GM20000 (cell line): ENCODE data around the gene ATP8B4.

Experiments
- DNase-seq: peaks from one replicate; pipeline ENCODE4 v3.0.0; 2012; ENCODE audit warnings: low spot score
- CTCF ChIP-seq: IDR thresholded peaks from 2 replicates; pipeline ENCODE4 v1.5.1; 2012; ENCODE audit warnings: mild to moderate bottlenecking, control low read depth; ENCODE audit errors: extremely low read depth, missing control alignments

ATP8B4 gene

GRCh38 chr15:50083424-50084025, 35.5 kb downstream of the ATP8B4 start:
- DNase-seq: no peak

DNA sequence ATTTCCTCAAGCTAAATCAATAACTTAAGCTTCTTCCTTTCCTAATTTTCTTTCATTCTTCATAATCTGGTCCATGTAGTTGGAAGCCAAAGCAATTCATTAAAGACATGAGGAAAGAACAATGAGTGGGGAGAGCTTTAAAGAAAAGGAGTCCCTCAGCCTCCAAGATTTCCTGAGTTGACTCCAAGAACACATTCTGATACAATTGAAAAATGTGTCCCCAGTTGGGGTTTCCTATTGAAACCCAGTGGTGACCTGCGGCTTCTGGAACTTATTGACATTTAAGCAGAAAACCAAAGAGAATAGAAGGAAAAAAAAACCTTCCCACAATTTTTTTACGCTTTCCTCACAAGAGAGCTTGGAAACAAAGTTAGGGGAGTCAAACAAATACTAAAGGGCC, 37.0 kb downstream of the ATP8B4 start:
- no peak for TF ChIP-seq CTCF
- DNase-seq: no peak

More at GRCh38 chr15:50083424-50084025, 35.5 kb downstream of the ATP8B4 start:
- no peak for TF ChIP-seq CTCF

DNA sequence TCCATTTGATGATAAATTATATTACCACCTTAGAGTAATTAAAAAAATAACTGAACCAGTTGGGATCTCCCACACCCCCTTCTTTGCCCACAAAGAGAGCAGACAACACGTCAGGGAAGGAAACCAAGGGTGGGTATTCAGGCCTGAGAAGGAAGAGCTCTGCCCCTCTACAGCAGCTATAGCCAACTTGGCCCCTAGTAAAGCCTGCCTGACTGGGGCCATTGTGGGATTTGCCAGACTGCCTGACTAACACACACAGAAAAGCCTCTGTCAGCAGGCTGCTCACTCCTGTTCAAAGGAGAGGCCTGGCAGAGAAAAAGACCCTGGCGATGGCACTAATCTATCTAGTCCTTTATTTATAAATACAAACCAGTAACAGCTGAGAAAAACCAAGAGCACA, 41.4 kb downstream of the ATP8B4 start:
- no peak for DNase-seq
- no peak for TF ChIP-seq CTCF

DNA sequence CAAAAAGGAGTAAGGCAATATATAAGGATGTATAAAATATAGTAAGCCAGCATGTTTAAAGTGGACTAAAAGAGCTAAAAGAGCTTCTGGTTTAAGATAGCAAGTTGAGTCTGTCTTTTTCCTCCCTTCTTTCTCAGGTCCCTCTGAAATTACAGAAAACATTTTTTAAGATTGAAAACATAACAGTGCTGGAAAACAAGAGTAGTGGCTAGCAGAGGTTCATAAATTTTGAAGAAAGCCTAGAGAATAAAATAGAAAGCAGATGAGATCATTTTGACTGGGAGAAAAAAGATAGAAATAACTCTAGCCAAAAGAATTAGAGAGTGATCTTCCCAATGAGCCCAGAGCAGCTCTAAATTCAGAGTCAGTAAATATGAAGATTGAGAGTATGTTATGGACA, 41.9 kb downstream of the ATP8B4 start:
- TF ChIP-seq CTCF: no peak
- DNase-seq: no peak

DNA sequence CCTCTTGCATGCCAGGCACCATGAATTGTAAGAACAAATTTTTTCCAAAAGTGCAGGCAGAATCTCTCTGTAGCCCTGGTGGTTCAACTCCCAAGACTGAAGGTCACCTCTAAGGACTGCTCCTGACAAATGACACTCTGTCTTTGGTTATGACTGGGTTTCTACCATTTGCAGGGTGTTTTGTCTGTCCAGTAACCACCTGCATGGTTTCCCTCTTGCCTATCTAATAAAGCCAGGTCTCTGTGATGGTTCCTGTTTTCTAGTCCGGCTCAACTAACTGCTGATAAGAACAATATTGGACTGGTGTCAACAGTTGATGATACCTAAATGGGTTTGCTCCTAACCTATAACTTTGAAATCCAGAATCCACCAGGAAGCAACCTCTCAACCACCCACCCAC, 43.7 kb downstream of the ATP8B4 start:
- DNase-seq: no peak
- no peak for TF ChIP-seq CTCF

DNA sequence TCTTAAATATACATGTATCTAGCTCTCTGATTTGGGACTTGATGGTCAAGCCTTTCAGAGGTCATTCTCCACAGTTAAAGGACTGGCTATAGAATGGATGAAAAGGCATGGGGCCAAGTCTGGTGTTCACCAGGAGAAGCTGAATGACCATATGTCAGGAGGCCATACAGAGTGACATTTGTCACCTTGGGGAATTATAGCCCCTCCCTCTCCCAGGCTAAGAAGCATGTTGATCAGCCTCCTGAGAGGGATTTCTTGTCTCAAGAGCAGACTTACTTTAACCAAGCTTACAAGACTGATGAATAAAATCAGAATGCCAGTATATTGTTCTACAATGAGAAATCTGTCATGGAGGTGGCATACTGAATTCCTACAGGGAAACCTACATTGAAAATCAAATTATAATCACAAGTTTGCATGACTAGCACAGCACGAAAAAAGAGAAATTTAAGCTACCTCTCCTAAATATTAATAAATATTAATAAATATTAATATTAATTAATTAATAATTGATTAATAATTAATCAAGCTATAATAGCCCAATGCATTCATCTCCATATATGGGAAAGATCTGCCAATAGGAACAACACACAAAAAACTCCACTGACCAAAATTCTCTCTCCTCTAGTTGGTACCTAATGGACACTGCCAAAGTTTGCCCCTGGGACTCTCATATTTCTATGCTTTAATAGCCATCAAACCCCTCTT, 47.3 kb downstream of the ATP8B4 start:
- DNase-seq: no peak
- TF ChIP-seq CTCF: no peak

- no peak for DNase-seq
- TF ChIP-seq CTCF: no peak
Observed at GRCh38 chr15:50068016-50068415, 51.0 kb downstream of the ATP8B4 start.
